GM18861 (cell line): ENCODE data around the gene MIB2.

ENCODE experiments used
- ATAC-seq: cut with Tn5 transposase; IDR thresholded peaks from one replicate; pipeline ENCODE4 v1.9.1; 2021; ENCODE audit not compliant: unreplicated experiment

The MIB2 gene

GRCh38 chr1:1614204-1614953 lies 921 bp upstream of the MIB2 start:
- ATAC-seq: no peak

GRCh38 chr1:1614954-1615255 lies 395 bp upstream of the MIB2 start:
- ATAC-seq: no peak

- peak; percentile 11 for ATAC-seq
Observed at GRCh38 chr1:1616045-1616790, 918 bp downstream of the MIB2 start.

- no peak for ATAC-seq
Observed at GRCh38 chr1:1616838-1617237, 1.5 kb downstream of the MIB2 start.

- no peak for ATAC-seq
Observed at GRCh38 chr1:1617516-1617915, 2.2 kb downstream of the MIB2 start.

GRCh38 chr1:1617925-1618324 lies 2.6 kb downstream of the MIB2 start:
- ATAC-seq: no peak

GRCh38 chr1:1618396-1619068 lies 3.2 kb downstream of the MIB2 start:
- ATAC-seq: no peak

- no peak for ATAC-seq
Observed at GRCh38 chr1:1619917-1620361, 4.6 kb downstream of the MIB2 start.

GRCh38 chr1:1620433-1621139 lies 5.3 kb downstream of the MIB2 start:
- no peak for ATAC-seq

GRCh38 chr1:1621173-1622009 lies 6.1 kb downstream of the MIB2 start:
- ATAC-seq: no peak

- ATAC-seq: no peak
Observed at GRCh38 chr1:1622010-1622787, 6.9 kb downstream of the MIB2 start.

- ATAC-seq: no peak
Observed at GRCh38 chr1:1622788-1623094, 7.4 kb downstream of the MIB2 start.

GRCh38 chr1:1623181-1623630 lies 7.9 kb downstream of the MIB2 start:
- no peak for ATAC-seq

- ATAC-seq: no peak
Observed at GRCh38 chr1:1623631-1624442, 8.5 kb downstream of the MIB2 start.

GRCh38 chr1:1624443-1625403 lies 9.4 kb downstream of the MIB2 start:
- ATAC-seq: no peak

GRCh38 chr1:1625404-1625775 lies 10.1 kb downstream of the MIB2 start:
- ATAC-seq: no peak

GRCh38 chr1:1625824-1626206 lies 10.5 kb downstream of the MIB2 start:
- ATAC-seq: no peak
